GM21529 (cell line): ENCODE data around the gene MT1E.
"Not testable (repeated sequence)": the region's sequence is repeated elsewhere in the genome, so short reads cannot be mapped to it uniquely, and the experiment has no call there.

ENCODE experiments used
- ATAC-seq: cut with Tn5 transposase; IDR thresholded peaks from one replicate; pipeline ENCODE4 v1.9.1; 2021; ENCODE audit not compliant: unreplicated experiment

MT1E gene

GRCh38 chr16:56606476-56607108, 19.0 kb upstream of the MT1E start:
- no peak for ATAC-seq

- ATAC-seq: no peak
Observed at GRCh38 chr16:56607109-56607618, 18.4 kb upstream of the MT1E start.

GRCh38 chr16:56607675-56608042, 17.9 kb upstream of the MT1E start:
- ATAC-seq: no peak

GRCh38 chr16:56608043-56608875, 17.3 kb upstream of the MT1E start, which contains the start of gene MT2A:
Gene MT2A, plus strand, starts transcription at chr16:56608584. Its CDS starts 72 bp downstream, at chr16:56608656.
- ATAC-seq: peak; percentile 86

GRCh38 chr16:56608876-56609462, 16.6 kb upstream of the MT1E start:
- no peak for ATAC-seq

- peak; percentile 41 for ATAC-seq
Observed at GRCh38 chr16:56609463-56609921, 16.1 kb upstream of the MT1E start.

GRCh38 chr16:56610017-56610608, 15.5 kb upstream of the MT1E start:
- ATAC-seq: peak; percentile 23

- no peak for ATAC-seq
Observed at GRCh38 chr16:56610609-56611111, 14.9 kb upstream of the MT1E start.

GRCh38 chr16:56611281-56611833, 14.2 kb upstream of the MT1E start:
- no peak for ATAC-seq

GRCh38 chr16:56613706-56614105, 11.9 kb upstream of the MT1E start:
- no peak for ATAC-seq

- ATAC-seq: no peak
Observed at GRCh38 chr16:56614549-56614991, 11.0 kb upstream of the MT1E start.

- no peak for ATAC-seq
Observed at GRCh38 chr16:56615353-56615752, 10.2 kb upstream of the MT1E start.

GRCh38 chr16:56616608-56617211, 8.9 kb upstream of the MT1E start:
- no peak for ATAC-seq

GRCh38 chr16:56617212-56618085, 8.1 kb upstream of the MT1E start:
- ATAC-seq: no peak

- ATAC-seq: no peak
Observed at GRCh38 chr16:56618138-56618537, 7.4 kb upstream of the MT1E start.

GRCh38 chr16:56620339-56620897, 5.2 kb upstream of the MT1E start:
- no peak for ATAC-seq

GRCh38 chr16:56621665-56622445, 3.7 kb upstream of the MT1E start:
- ATAC-seq: not testable (repeated sequence)

- ATAC-seq: not testable (repeated sequence)
Observed at GRCh38 chr16:56623184-56623583, 2.4 kb upstream of the MT1E start.
